Spleen (tissue), 11 donors: Measurements from ENCODE around the gene DLG2. TPM values are rescaled to one million over a fixed set of nuclear protein-coding genes. Genes with fewer than 3 reads are reported as not detected.

ENCODE experiments used
- DNase-seq: peaks from one replicate; pipeline ENCODE4 v3.0.0-alpha.2; 2020
- H3K27ac ChIP-seq, 8 donors: fragments of 200-600 bp; sonication (generic) in 7 of 8; 1 replicate in 4 of 8; 2 replicates in 4 of 8; pipeline versions ENCODE4 v1.5.0 to v1.8.0; 2016 to 2021; ENCODE audit warnings: inconsistent platforms in 4 of 8, mild to moderate bottlenecking in 4 of 8, moderate library complexity in 1 of 8
- H3K27me3 ChIP-seq, 7 donors: fragments of 200-600 bp; sonication (generic) in 6 of 7; replicated peaks in 1 of 7; 1 replicate in 4 of 7; 2 replicates in 3 of 7; pipeline versions ENCODE4 v1.5.0 to v1.8.0; 2016 to 2021; ENCODE audit warnings: inconsistent platforms in 3 of 7, mild to moderate bottlenecking in 1 of 7
- H3K36me3 ChIP-seq, 6 donors: fragments of 200-600 bp; sonication (generic) in 5 of 6; 1 replicate in 4 of 6; 2 replicates in 2 of 6; pipeline versions ENCODE4 v1.5.0 to v1.8.0; 2016 to 2021; ENCODE audit warnings: inconsistent platforms in 2 of 6
- H3K4me1 ChIP-seq, 6 donors: fragments of 200-600 bp; sonication (generic) in 5 of 6; 1 replicate in 3 of 6; 2 replicates in 3 of 6; pipeline versions ENCODE4 v1.5.0 to v1.8.0; 2016 to 2021; ENCODE audit warnings: inconsistent platforms in 3 of 6
- H3K4me3 ChIP-seq, 8 donors: fragments of 200-600 bp; sonication (generic) in 7 of 8; 1 replicate in 4 of 8; 2 replicates in 4 of 8; pipeline versions ENCODE4 v1.5.0 to v1.8.0; 2016 to 2021; ENCODE audit warnings: inconsistent platforms in 4 of 8, mild to moderate bottlenecking in 4 of 8, moderate library complexity in 2 of 8
- H3K9me3 ChIP-seq, 8 donors: fragments of 200-600 bp; sonication (generic) in 7 of 8; 1 replicate in 4 of 8; 2 replicates in 4 of 8; pipeline versions ENCODE4 v1.5.0 to v1.8.0; 2016 to 2021; ENCODE audit warnings: inconsistent platforms in 4 of 8
- POLR2A ChIP-seq, 3 donors: fragments of 450-650 bp; IDR thresholded peaks; one replicate each; pipeline ENCODE4 v1.5.1; 2017; ENCODE audit warnings: antibody characterized with exemption in 3 of 3, mild to moderate bottlenecking in 1 of 3
- POLR2AphosphoS5 ChIP-seq, 3 donors: sonication (generic); formaldehyde crosslinking; IDR thresholded peaks; one replicate each; pipeline ENCODE4 v1.5.1; 2017; ENCODE audit warnings: antibody characterized with exemption in 3 of 3
- WGBS, 5 donors: extraction: QIAGEN DNeasy Blood & Tissue Kit in 3 of 5; methylation state at CpG; one replicate each; pipeline versions ENCODE4 v1.1.5 to v1.1.7; 2013 to 2018; 5-methylcytosine and 5-hydroxymethylcytosine counted together
- intact Hi-C: fragments of 100-400 bp; cut with DNase I; formaldehyde crosslinking; loops from one replicate; pipeline ENCODE4 v1.15.0; 2023; ENCODE audit warnings: low total_unique reads
- polyA plus RNA-seq, 3 donors: library from polyadenylated mRNA; stranded (reverse); fragments of 200-250 nt; gene quantifications; one replicate each; pipeline ENCODE4 v1.2.1, GENCODE V29; 2013
- total RNA-seq, 7 donors: library from RNA; depleted of rRNA in 3 of 7; stranded (reverse); fragments of >200 nt in 3 of 7; fragmentation: NEBNext Ultra II Directional in 4 of 7; extraction: Animal tissue kit (Norgen Biotek cat#: 25700) in 4 of 7; gene quantifications; one replicate each; pipeline versions ENCODE4 v1.1.0 to v1.2.1, GENCODE V29; 2016 to 2021
- TF ChIP-seq, protein P1 (sequence below), 11 experiments: fragments of 200-600 bp in 7 of 11; fragments of 450-650 bp in 4 of 11; sonication (generic) in 4 of 11; IDR thresholded peaks in 8 of 11; conservative IDR thresholded peaks in 3 of 11; 1 replicate in 7 of 11; 2 replicates in 4 of 11; pipeline versions ENCODE4 v1.4.0 to v1.8.0; 2016 to 2021; ENCODE audit warnings: antibody characterized with exemption in 11 of 11, inconsistent platforms in 4 of 11, mild to moderate bottlenecking in 1 of 11
- donor health status: healthy with polysubstance abuse.
- donor health status: DM: no; HTN: no; CAD: no; lungs with moderate emphysema.
- donor health status: DM: no; HTN: no; CAD: no.
- donor health status: Bipolar disorder and iron deficiency.
- donor health status: healthy.
- donor health status: DM: no; HTN: no; CAD: no.
- donor health status: DM: yes; HTN: yes; CAD: no.

Gene DLG2
- total and polyA plus RNA-seq, 10 donors, result 0.43 to 12.7 (median 7.9) TPM

DNA sequence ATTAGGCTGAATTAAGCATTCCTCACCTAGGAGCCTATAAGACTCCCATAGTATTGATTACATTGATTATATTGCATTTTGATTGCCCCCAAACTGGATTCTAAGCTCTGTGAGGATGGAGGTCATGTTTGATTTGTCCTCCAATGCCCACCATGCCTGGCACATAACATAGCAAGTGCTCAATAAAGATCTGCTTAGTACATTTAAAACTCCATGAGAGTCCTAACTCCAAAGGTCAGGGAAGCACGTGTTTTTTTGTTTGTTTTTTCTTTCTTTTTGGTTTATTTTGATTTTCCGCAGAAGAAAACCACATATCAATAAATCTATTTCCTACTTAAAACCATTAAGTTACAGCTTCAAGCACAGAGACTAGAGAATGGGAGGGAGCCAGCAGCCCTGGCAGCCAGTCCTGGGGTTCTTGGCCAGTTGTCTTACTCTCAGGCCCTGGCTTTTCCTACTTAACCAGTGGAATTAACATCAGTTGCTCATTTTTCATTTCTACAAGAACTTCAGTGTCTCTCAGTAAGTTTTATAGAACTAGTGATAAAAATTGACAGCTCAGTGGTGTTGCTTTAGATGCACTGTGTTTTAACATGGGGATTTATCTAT, 1911.1 kb downstream of the DLG2 start:
- 72 to 85% (median 79%) methylated on average over 2 of the region's 2 CpGs for WGBS, 5 donors
- Histone ChIP-seq H3K4me3 (no peak overlapping the region), H3K36me3 (no peaks in the 10 kb centered on the region), H3K9me3 (no peaks in the 10 kb centered on the region), H3K27me3 (no peaks in the 10 kb centered on the region), H3K27ac (no peak overlapping the region), H3K4me1 (no peaks in the 10 kb centered on the region)
- DNase-seq, result no peak
- intact Hi-C loops, result no loop called here
- TF ChIP-seq POLR2AphosphoS5 (IDR thresholded peaks at IDR 0.05), result no peak
- no peak for TF ChIP-seq POLR2A (IDR thresholded peaks at IDR 0.05)
- TF ChIP-seq, protein P1, sequence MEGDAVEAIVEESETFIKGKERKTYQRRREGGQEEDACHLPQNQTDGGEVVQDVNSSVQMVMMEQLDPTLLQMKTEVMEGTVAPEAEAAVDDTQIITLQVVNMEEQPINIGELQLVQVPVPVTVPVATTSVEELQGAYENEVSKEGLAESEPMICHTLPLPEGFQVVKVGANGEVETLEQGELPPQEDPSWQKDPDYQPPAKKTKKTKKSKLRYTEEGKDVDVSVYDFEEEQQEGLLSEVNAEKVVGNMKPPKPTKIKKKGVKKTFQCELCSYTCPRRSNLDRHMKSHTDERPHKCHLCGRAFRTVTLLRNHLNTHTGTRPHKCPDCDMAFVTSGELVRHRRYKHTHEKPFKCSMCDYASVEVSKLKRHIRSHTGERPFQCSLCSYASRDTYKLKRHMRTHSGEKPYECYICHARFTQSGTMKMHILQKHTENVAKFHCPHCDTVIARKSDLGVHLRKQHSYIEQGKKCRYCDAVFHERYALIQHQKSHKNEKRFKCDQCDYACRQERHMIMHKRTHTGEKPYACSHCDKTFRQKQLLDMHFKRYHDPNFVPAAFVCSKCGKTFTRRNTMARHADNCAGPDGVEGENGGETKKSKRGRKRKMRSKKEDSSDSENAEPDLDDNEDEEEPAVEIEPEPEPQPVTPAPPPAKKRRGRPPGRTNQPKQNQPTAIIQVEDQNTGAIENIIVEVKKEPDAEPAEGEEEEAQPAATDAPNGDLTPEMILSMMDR (IDR thresholded peaks at IDR 0.05 in 8 of 11, conservative IDR thresholded peaks at IDR 0.05 in 3 of 11), result no peak

DNA sequence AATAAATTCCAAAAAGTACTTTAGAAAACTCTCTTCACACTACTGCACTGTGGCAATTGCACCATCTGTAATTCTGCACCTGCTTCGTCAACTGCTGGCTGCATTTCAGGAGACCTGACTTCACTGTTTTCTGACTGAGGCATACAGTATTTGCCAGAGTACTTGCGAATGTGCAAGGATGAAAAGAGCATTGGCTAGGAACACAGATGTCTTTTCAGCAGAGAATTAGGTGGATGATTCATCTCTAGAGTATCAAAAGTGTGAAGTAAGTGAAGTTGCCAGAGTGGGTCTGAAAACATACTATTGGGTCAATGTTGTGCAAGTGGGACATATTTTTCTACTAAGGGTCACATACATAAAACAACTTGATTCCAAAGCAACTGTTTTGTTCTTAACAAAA, 1913.4 kb downstream of the DLG2 start:
- Histone ChIP-seq H3K36me3 (no peaks in the 10 kb centered on the region), H3K4me3 (no peak overlapping the region), H3K27me3 (no peaks in the 10 kb centered on the region), H3K27ac (no peak overlapping the region), H3K9me3 (no peaks in the 10 kb centered on the region), H3K4me1 (no peaks in the 10 kb centered on the region)
- no peak for DNase-seq
- 85 to 93% (median 88%) methylated on average over 2 of the region's 2 CpGs for WGBS, 5 donors
- TF ChIP-seq, protein P1 (IDR thresholded peaks at IDR 0.05 in 8 of 11, conservative IDR thresholded peaks at IDR 0.05 in 3 of 11), result no peak
- TF ChIP-seq POLR2A (IDR thresholded peaks at IDR 0.05) (no peak), POLR2AphosphoS5 (IDR thresholded peaks at IDR 0.05) (no peak)
- intact Hi-C loops, result no loop called here

DNA sequence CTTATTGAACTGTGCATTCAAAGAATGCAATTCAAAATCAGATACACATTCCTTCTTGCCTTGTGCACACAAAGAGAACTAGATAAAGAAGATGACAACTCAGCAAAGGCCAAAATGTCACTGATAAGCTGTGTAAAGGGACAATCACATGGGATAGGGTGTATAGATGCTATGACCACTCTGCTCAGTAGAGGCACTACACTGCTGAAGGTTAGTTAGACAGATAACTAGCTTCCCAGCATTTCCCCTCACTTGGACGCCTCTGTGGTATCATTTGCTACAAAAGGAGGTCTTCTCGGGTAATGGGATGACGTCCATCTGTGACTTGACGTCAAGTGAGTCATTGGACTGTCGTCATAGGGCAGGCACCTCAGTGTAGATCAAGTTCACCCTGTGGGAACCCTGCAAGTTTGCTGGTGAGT, 1916.0 kb downstream of the DLG2 start:
- intact Hi-C loops, result no loop called here
- 85 to 89% (median 86%) methylated on average over 5 of the region's 5 CpGs for WGBS, 5 donors
- Histone ChIP-seq H3K4me1 (no peaks in the 10 kb centered on the region), H3K27me3 (no peaks in the 10 kb centered on the region), H3K27ac (no peak overlapping the region), H3K4me3 (no peak overlapping the region), H3K36me3 (no peaks in the 10 kb centered on the region), H3K9me3 (no peaks in the 10 kb centered on the region)
- DNase-seq, result no peak
- TF ChIP-seq POLR2AphosphoS5 (IDR thresholded peaks at IDR 0.05) (no peak), POLR2A (IDR thresholded peaks at IDR 0.05) (no peak)
- TF ChIP-seq, protein P1 (IDR thresholded peaks at IDR 0.05 in 8 of 11, conservative IDR thresholded peaks at IDR 0.05 in 3 of 11), result no peak

DNA sequence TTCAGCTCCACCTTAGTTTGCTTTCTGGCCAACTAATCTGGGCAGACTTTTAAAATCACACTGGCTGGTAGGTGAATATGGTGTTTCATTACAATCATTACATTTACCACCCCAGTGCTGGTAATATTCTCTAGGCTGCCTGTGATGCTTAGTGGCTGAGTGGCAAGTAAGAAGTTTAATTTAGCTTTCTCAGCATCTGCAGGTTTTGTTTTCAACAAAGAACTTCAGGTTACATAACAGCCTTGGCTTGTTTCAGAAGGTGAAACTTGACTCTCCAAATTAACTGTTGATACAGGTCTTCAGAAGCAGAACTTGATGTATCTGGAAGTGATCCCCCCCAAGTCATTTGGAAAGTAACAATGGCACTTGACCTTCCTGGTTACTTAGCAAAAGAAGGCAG, 1917.7 kb downstream of the DLG2 start:
- Histone ChIP-seq H3K36me3 (no peaks in the 10 kb centered on the region), H3K4me1 (no peaks in the 10 kb centered on the region), H3K9me3 (no peaks in the 10 kb centered on the region), H3K4me3 (no peak overlapping the region), H3K27me3 (no peaks in the 10 kb centered on the region), H3K27ac (no peak overlapping the region)
- no peak for DNase-seq
- TF ChIP-seq, protein P1 (IDR thresholded peaks at IDR 0.05 in 8 of 11, conservative IDR thresholded peaks at IDR 0.05 in 3 of 11), result no peak
- no peak for TF ChIP-seq POLR2AphosphoS5 (IDR thresholded peaks at IDR 0.05)
- no peak for TF ChIP-seq POLR2A (IDR thresholded peaks at IDR 0.05)
- intact Hi-C loops, result no loop called here
